ENCODE measurements around the gene MPC2. TPM values are rescaled to one million over a fixed set of nuclear protein-coding genes. Genes with fewer than 3 reads are reported as not detected.
"Not testable (repeated sequence)": the region's sequence is repeated elsewhere in the genome, so short reads cannot be mapped to it uniquely, and the experiment has no call there.

The MPC2 gene
- total RNA-seq, 1 experiment from 2014 or later = 124 TPM

GRCh38 chr1:167935216-167936067 is 1.4 kb downstream of the MPC2 start:
- peak; percentile 33 for DNase-seq

DNA sequence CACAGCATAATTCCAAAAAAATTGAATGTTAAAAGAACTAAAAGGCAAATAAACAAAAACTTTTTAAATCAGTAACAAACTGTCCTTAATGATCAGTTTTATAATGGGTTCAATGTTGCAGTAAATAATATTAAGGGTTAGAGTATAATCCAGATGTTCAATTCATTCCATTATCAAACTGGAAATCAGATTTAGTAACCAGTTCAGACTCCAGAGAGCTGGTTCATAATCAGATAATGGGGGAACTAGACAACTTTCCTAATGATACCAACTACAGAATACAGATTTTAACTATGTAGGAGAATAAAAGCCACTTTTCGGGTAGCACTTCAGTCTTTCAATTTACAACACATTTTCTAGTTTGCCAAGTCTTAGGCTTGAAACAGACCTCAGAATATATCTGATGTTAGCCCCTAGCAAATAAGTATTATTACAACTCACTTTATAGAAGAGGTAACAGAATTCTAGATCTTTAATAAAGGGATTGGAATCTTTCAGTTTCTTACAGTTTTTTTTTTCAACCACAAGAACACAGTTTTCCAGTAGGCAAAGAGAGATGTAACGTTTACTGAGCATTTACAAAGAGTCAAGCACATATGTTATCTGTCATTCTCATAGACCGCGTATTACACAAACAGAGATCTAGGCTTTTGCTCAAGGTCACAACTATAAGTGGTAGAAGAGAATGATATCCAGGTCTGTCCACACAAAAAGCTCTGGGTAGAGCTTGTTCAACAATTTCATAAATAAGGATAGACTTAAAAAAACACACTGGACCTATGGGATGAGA is 2.3 kb downstream of the MPC2 start:
- DNase-seq = no peak
- peak overlapping the region; percentile 91 for H3K4me3 Mint-ChIP-seq (ENCODE audit: low read depth, unreplicated experiment)
- no peaks in the 10 kb centered on the region for H3K9me3 Mint-ChIP-seq (ENCODE audit: low read depth, unreplicated experiment)
- H3K27me3 Mint-ChIP-seq (ENCODE audit: unreplicated experiment) = no peaks in the 10 kb centered on the region
- intact Hi-C loops (cut with micrococcal nuclease; ENCODE audit: unreplicated experiment) = loop anchor here (5.0 kb wide), 1 partner anchor 212 kb away; the partner anchor contains the start of gene MPZL1
- CTCF ChIA-PET = interaction anchor here (0.6 to 1.9 kb wide), 2 partner anchors 148 to 218 kb away, joined by 3 to 6 read pairs; no protein-coding TSS in a partner anchor
- BruUV-seq (replicated peaks) = no TSS peak
- peaks cover 23% of the 10 kb centered on the region for H3K4me1 Mint-ChIP-seq (ENCODE audit: low read depth, unreplicated experiment)
- peaks cover 50% of the 10 kb centered on the region for H3K36me3 Mint-ChIP-seq (ENCODE audit: insufficient read depth, unreplicated experiment)
- H3K27ac Mint-ChIP-seq (ENCODE audit: unreplicated experiment) = peak overlapping the region; percentile 87
- no peak for TF ChIP-seq CTCF (IDR thresholded peaks at IDR 0.05; ENCODE audit: unreplicated experiment)

More at GRCh38 chr1:167935216-167936067, 1.4 kb downstream of the MPC2 start:
- Mint-ChIP-seq H3K4me1 (ENCODE audit: low read depth, unreplicated experiment) (peaks cover 23% of the 10 kb centered on the region), H3K27ac (ENCODE audit: unreplicated experiment) (peak overlapping the region; percentile 97), H3K36me3 (ENCODE audit: insufficient read depth, unreplicated experiment) (peaks cover 50% of the 10 kb centered on the region), H3K4me3 (ENCODE audit: low read depth, unreplicated experiment) (peak overlapping the region; percentile 91), H3K9me3 (ENCODE audit: low read depth, unreplicated experiment) (no peaks in the 10 kb centered on the region), H3K27me3 (ENCODE audit: unreplicated experiment) (no peaks in the 10 kb centered on the region)
- CTCF ChIA-PET = interaction anchor here (0.5 to 2.8 kb wide), 4 partner anchors 8 to 220 kb away, joined by 3 to 14 read pairs (median 4); no protein-coding TSS in a partner anchor
- intact Hi-C loops (cut with micrococcal nuclease; ENCODE audit: unreplicated experiment) = loop anchor here (5.0 kb wide), 1 partner anchor 213 kb away; the partner anchor contains the start of gene MPZL1
- BruUV-seq (replicated peaks) = no TSS peak
- TF ChIP-seq CTCF (IDR thresholded peaks at IDR 0.05; ENCODE audit: unreplicated experiment) = no peak

- H3K36me3 Mint-ChIP-seq (ENCODE audit: insufficient read depth, unreplicated experiment) = peaks cover 50% of the 10 kb centered on the region
- DNase-seq = no peak
- H3K4me1 Mint-ChIP-seq (ENCODE audit: low read depth, unreplicated experiment) = peaks cover 23% of the 10 kb centered on the region
- no TSS peak for BruUV-seq (replicated peaks)
- intact Hi-C loops (cut with micrococcal nuclease; ENCODE audit: unreplicated experiment) = no loop called here
- peak overlapping the region; percentile 91 for H3K4me3 Mint-ChIP-seq (ENCODE audit: low read depth, unreplicated experiment)
- H3K9me3 Mint-ChIP-seq (ENCODE audit: low read depth, unreplicated experiment) = no peaks in the 10 kb centered on the region
- CTCF ChIA-PET = interaction anchor here (0.6 kb wide), 1 partner anchor 217 kb away, joined by 3 read pairs; no protein-coding TSS in a partner anchor
- no peaks in the 10 kb centered on the region for H3K27me3 Mint-ChIP-seq (ENCODE audit: unreplicated experiment)
- no peak for TF ChIP-seq CTCF (IDR thresholded peaks at IDR 0.05; ENCODE audit: unreplicated experiment)
- H3K27ac Mint-ChIP-seq (ENCODE audit: unreplicated experiment) = peak overlapping the region; percentile 72
Measured at GRCh38 chr1:167933788-167934187, 3.1 kb downstream of the MPC2 start.

- CTCF ChIA-PET = interaction anchor here (0.5 to 0.7 kb wide), 2 partner anchors 12 to 126 kb away, joined by 3 read pairs; no protein-coding TSS in a partner anchor
- Mint-ChIP-seq H3K4me3 (ENCODE audit: low read depth, unreplicated experiment) (peak overlapping the region; percentile 66), H3K4me1 (ENCODE audit: low read depth, unreplicated experiment) (peaks cover 38% of the 10 kb centered on the region), H3K27ac (ENCODE audit: unreplicated experiment) (peak overlapping the region; percentile 82), H3K9me3 (ENCODE audit: low read depth, unreplicated experiment) (no peaks in the 10 kb centered on the region), H3K27me3 (ENCODE audit: unreplicated experiment) (no peaks in the 10 kb centered on the region), H3K36me3 (ENCODE audit: insufficient read depth, unreplicated experiment) (peaks cover 28% of the 10 kb centered on the region)
- no peak for TF ChIP-seq CTCF (IDR thresholded peaks at IDR 0.05; ENCODE audit: unreplicated experiment)
- intact Hi-C loops (cut with micrococcal nuclease; ENCODE audit: unreplicated experiment) = loop anchor here (5.0 kb wide), 2 partner anchors 107 to 212 kb away; no protein-coding TSS in a partner anchor
- DNase-seq = no peak
- no TSS peak for BruUV-seq (replicated peaks)
Measured at GRCh38 chr1:167929725-167930124, 7.1 kb downstream of the MPC2 start.

DNA sequence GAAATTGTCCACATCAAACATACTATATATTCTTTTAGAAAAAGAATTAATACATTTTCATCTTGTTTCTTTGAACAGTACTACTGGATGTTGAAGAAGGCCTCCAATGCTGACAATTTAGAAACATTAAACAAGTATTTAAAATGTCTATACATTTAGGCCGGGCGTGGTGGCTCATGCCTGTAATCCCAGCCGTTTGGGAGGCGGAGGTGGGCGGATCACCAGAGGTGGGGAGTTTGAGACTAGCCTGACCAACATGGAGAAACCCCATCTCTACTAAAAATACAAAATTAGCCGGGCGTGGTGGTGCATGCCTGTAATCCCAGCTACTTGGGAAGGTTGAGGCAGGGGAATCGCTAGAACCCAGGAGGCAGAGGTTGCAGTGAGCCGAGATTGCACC is 8.0 kb downstream of the MPC2 start:
- H3K27ac Mint-ChIP-seq (ENCODE audit: unreplicated experiment) = peak overlapping the region; percentile 82
- peaks cover 20% of the 10 kb centered on the region for H3K36me3 Mint-ChIP-seq (ENCODE audit: insufficient read depth, unreplicated experiment)
- CTCF ChIA-PET = interaction anchor here (2.4 kb wide), 2 partner anchors 18 to 153 kb away, joined by 7 to 16 read pairs; no protein-coding TSS in a partner anchor
- not testable (repeated sequence) for H3K27me3 Mint-ChIP-seq (ENCODE audit: unreplicated experiment); H3K9me3 Mint-ChIP-seq (ENCODE audit: low read depth, unreplicated experiment); DNase-seq; BruUV-seq (replicated peaks)
- intact Hi-C loops (cut with micrococcal nuclease; ENCODE audit: unreplicated experiment) = loop anchor here (5.0 kb wide), 2 partner anchors 107 to 212 kb away; no protein-coding TSS in a partner anchor
- peak overlapping the region; percentile 66 for H3K4me3 Mint-ChIP-seq (ENCODE audit: low read depth, unreplicated experiment)
- H3K4me1 Mint-ChIP-seq (ENCODE audit: low read depth, unreplicated experiment) = peaks cover 35% of the 10 kb centered on the region
